Fibroblast of lung (primary cell): Measurements from ENCODE around the gene PRELP. TPM values are rescaled to one million over a fixed set of nuclear protein-coding genes. Genes with fewer than 3 reads are reported as not detected.

Experiments
- DNase-seq, 2 donors: peaks; one replicate each; pipeline versions ENCODE4 v3.0.0 to v3.0.0-alpha.2; 2010; ENCODE audit warnings: low read depth in 2 of 2
- H2AFZ ChIP-seq: 2 replicates; pipeline ENCODE4 v1.5.1; 2012; ENCODE audit warnings: low read length, control low read depth, inconsistent platforms
- H3K27ac ChIP-seq: 2 replicates; pipeline ENCODE4 v1.5.1; 2011; ENCODE audit warnings: low read length, control low read depth; ENCODE audit not compliant: insufficient read depth
- H3K27me3 ChIP-seq: 2 replicates; pipeline ENCODE4 v1.5.1; 2011; ENCODE audit warnings: mild to moderate bottlenecking, low read length; ENCODE audit not compliant: control insufficient read depth, insufficient read depth
- H3K36me3 ChIP-seq: 2 replicates; pipeline ENCODE4 v1.5.1; 2011; ENCODE audit warnings: low read length; ENCODE audit not compliant: control insufficient read depth, insufficient read depth
- H3K4me1 ChIP-seq: 2 replicates; pipeline ENCODE4 v1.5.1; 2011; ENCODE audit warnings: low read length; ENCODE audit not compliant: control insufficient read depth, insufficient read depth; ENCODE audit errors: extremely low read depth
- H3K4me2 ChIP-seq: 2 replicates; pipeline ENCODE4 v1.5.1; 2011; ENCODE audit warnings: low read length, control low read depth; ENCODE audit not compliant: insufficient read depth; ENCODE audit errors: extremely low read depth
- H3K4me3 ChIP-seq, 4 experiments: fragments of 200-600 bp in 1 of 4; sonication (generic) in 1 of 4; replicated peaks in 1 of 4; 2 replicates each; pipeline ENCODE4 v1.5.1; 2011 to 2016; ENCODE audit warnings: low read length in 4 of 4, low read depth in 3 of 4, mild to moderate bottlenecking in 3 of 4, control low read depth in 2 of 4, inconsistent platforms in 1 of 4, mixed read lengths in 1 of 4; ENCODE audit not compliant: insufficient read depth in 1 of 4; ENCODE audit errors: control extremely low read depth in 1 of 4
- H3K79me2 ChIP-seq: 2 replicates; pipeline ENCODE4 v1.5.1; 2012; ENCODE audit warnings: mild to moderate bottlenecking, low read length, inconsistent platforms; ENCODE audit not compliant: control insufficient read depth, insufficient read depth
- H3K9ac ChIP-seq: 2 replicates; pipeline ENCODE4 v1.5.1; 2011; ENCODE audit warnings: mild to moderate bottlenecking, low read length, control low read depth; ENCODE audit not compliant: insufficient read depth
- H3K9me3 ChIP-seq: 2 replicates; pipeline ENCODE4 v1.5.1; 2012; ENCODE audit warnings: low read depth, low read length; ENCODE audit not compliant: control insufficient read depth, insufficient read depth
- H4K20me1 ChIP-seq: 2 replicates; pipeline ENCODE4 v1.5.1; 2011; ENCODE audit warnings: low read length; ENCODE audit not compliant: control insufficient read depth, insufficient read depth; ENCODE audit errors: extremely low read depth
- EZH2 ChIP-seq: IDR thresholded peaks from 2 replicates; pipeline ENCODE4 v1.5.1; 2012; ENCODE audit warnings: low read length, control low read depth, mild to moderate bottlenecking; ENCODE audit errors: missing control alignments
- polyA plus RNA-seq, 2 donors: library from polyadenylated mRNA; depleted of rRNA in 1 of 2; stranded (reverse) in 1 of 2; unstranded in 1 of 2; fragments of >200 nt; gene quantifications; 2 replicates each; pipeline ENCODE4 v1.2.1, GENCODE V29; 2011 to 2012; ENCODE audit warnings: missing spikeins in 1 of 2
- total RNA-seq: library from RNA; depleted of rRNA; stranded (reverse); fragments of >200 nt; gene quantifications from 2 replicates; pipeline ENCODE4 v1.2.1, GENCODE V29; 2014
- TF ChIP-seq, protein P1 (sequence below), 2 donors: IDR thresholded peaks in 1 of 2; conservative IDR thresholded peaks in 1 of 2; 1 replicate in 1 of 2; 2 replicates in 1 of 2; pipeline ENCODE4 v1.5.1; 2011 to 2012; ENCODE audit warnings: low read length in 2 of 2, control low read depth in 1 of 2, inconsistent platforms in 1 of 2, low read depth in 1 of 2, mild to moderate bottlenecking in 1 of 2

The PRELP gene
- total and polyA plus RNA-seq, 2 donors (not counting 1 experiment from before 2014, with no cell fraction given) = 4.5 to 13.9 TPM

DNA sequence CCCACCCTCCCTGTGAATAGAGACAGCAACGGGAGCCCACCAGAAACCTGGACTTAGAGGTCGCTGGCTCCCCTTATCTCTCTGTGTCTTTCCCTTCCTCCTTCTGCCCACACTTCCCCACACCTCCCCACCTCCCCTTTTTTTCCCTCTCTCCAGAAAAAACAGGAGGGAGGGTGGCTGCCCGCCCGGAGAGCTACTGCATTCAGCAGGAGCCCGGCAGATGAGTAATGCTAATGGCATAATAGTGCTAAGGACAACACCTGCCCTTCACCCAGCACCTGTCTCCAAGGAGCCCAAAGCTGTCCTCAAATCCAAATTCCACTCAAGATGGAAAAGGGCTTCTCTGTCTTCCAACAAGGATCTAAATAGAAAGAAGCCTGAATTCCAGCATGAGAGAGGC lies 11.4 kb upstream of the PRELP start:
- Histone ChIP-seq H2AFZ (no peak overlapping the region), H3K36me3 (no peaks in the 10 kb centered on the region), H3K27me3 (no peaks in the 10 kb centered on the region), H3K9ac (no peak overlapping the region), H4K20me1 (no peaks in the 10 kb centered on the region), H3K27ac (peak overlapping the region; percentile 44), H3K4me2 (peak overlapping the region; percentile 41), H3K4me3 (no peak overlapping the region), H3K4me1 (peaks cover 27% of the 10 kb centered on the region), H3K79me2 (no peaks in the 10 kb centered on the region), H3K9me3 (no peaks in the 10 kb centered on the region)
- peak in 1 of 2 donors; percentile 68 for DNase-seq
- TF ChIP-seq, protein P1, sequence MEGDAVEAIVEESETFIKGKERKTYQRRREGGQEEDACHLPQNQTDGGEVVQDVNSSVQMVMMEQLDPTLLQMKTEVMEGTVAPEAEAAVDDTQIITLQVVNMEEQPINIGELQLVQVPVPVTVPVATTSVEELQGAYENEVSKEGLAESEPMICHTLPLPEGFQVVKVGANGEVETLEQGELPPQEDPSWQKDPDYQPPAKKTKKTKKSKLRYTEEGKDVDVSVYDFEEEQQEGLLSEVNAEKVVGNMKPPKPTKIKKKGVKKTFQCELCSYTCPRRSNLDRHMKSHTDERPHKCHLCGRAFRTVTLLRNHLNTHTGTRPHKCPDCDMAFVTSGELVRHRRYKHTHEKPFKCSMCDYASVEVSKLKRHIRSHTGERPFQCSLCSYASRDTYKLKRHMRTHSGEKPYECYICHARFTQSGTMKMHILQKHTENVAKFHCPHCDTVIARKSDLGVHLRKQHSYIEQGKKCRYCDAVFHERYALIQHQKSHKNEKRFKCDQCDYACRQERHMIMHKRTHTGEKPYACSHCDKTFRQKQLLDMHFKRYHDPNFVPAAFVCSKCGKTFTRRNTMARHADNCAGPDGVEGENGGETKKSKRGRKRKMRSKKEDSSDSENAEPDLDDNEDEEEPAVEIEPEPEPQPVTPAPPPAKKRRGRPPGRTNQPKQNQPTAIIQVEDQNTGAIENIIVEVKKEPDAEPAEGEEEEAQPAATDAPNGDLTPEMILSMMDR (conservative IDR thresholded peaks at IDR 0.05 in 1 of 2, IDR thresholded peaks at IDR 0.05 in 1 of 2; ENCODE audit: low read depth in 1 of 2, low read length in 2 of 2) = no peak
- TF ChIP-seq EZH2 = no peak

DNA sequence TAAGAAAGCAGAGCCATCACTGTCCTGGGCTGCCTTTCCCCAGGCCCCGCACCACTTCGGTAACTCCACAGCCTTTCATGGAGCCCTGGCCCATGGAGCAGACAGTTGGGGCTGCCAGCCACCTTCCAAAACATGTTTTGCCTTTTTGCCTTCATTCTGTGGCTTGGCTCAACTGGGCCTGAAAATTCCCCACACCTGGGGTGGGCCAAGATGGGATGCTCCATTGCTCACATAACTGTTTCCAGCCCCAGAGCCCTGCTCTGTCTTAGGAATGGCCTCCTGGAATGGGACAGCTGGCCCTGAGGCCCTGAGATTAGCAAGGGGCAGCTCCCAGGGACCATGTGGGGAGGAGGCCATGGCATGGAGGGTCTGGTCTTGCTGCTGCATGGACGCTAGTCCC lies 10.9 kb upstream of the PRELP start:
- Histone ChIP-seq H3K36me3 (no peaks in the 10 kb centered on the region), H3K4me2 (no peak overlapping the region), H3K9me3 (no peaks in the 10 kb centered on the region), H3K4me1 (peaks cover 27% of the 10 kb centered on the region), H3K79me2 (no peaks in the 10 kb centered on the region), H3K9ac (no peak overlapping the region), H3K27me3 (no peaks in the 10 kb centered on the region), H3K4me3 (no peak overlapping the region), H3K27ac (no peak overlapping the region), H4K20me1 (no peaks in the 10 kb centered on the region), H2AFZ (no peak overlapping the region)
- TF ChIP-seq, protein P1 (conservative IDR thresholded peaks at IDR 0.05 in 1 of 2, IDR thresholded peaks at IDR 0.05 in 1 of 2; ENCODE audit: low read depth in 1 of 2, low read length in 2 of 2) = no peak
- TF ChIP-seq EZH2 = no peak
- DNase-seq = no peak

DNA sequence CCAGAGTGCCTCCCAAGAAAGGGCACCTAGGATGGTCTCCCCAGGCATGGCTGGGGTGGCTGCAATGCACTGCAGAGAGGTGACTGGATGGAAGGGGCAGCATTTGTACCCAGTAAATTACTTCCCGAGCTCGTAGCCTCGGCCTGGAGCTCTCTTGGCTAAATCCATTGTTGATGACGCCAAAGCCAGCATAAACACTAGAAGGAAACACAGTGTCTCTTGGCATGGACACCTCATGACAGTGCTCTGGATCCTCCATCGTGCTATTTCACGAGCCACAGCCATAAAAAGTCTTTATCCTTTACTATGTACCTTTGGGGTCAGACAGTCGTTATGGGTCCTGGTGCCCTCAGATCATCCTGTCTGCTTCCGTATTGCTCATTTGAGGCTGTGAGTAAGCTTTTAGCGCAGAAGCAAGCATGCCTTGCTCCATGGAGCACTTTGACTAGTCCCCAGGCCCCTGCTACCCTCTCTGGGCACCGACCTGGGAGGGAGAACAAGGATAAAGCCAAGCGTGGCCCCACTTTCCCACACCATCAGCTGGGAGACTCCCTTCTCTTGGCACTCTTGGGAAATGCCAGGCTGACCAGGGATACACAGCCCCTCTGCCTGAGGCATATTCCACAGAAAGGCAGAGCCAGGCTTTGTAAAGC lies 10.3 kb upstream of the PRELP start:
- Histone ChIP-seq H2AFZ (no peak overlapping the region), H3K79me2 (no peaks in the 10 kb centered on the region), H4K20me1 (no peaks in the 10 kb centered on the region), H3K9ac (no peak overlapping the region), H3K9me3 (no peaks in the 10 kb centered on the region), H3K4me2 (no peak overlapping the region), H3K27me3 (no peaks in the 10 kb centered on the region), H3K4me1 (peaks cover 27% of the 10 kb centered on the region), H3K27ac (no peak overlapping the region), H3K4me3 (no peak overlapping the region), H3K36me3 (no peaks in the 10 kb centered on the region)
- no peak for DNase-seq
- TF ChIP-seq, protein P1 (conservative IDR thresholded peaks at IDR 0.05 in 1 of 2, IDR thresholded peaks at IDR 0.05 in 1 of 2; ENCODE audit: low read depth in 1 of 2, low read length in 2 of 2) = no peak
- TF ChIP-seq EZH2 = no peak
